ENCODE measurements around the gene LENG8. TPM values are rescaled to one million over a fixed set of nuclear protein-coding genes. Genes with fewer than 3 reads are reported as not detected.
A peak's percentile ranks its signal among the peaks of the same experiment; 100 is the strongest.
"Not testable (repeated sequence)": the region's sequence is repeated elsewhere in the genome, so short reads cannot be mapped to it uniquely, and the experiment has no call there.

The LENG8 gene
- total RNA-seq, 3 donors from 2014 or later (not counting 1 experiment from before 2014, with no cell fraction given) = 479 to 563 (median 507) TPM

DNA sequence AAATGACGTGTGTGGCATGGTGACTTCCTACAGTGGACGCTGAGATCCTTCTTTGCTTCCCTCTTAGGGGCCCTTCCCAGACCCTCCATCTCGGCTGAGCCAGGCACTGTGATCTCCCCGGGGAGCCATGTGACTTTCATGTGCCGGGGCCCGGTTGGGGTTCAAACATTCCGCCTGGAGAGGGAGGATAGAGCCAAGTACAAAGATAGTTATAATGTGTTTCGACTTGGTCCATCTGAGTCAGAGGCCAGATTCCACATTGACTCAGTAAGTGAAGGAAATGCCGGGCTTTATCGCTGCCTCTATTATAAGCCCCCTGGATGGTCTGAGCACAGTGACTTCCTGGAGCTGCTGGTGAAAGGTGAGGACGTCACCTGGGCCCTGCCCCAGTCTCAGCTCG, 58.8 kb downstream of the LENG8 start:
- Mint-ChIP-seq H3K27me3 (ENCODE audit: low read depth in 2 of 2) (peaks cover 0 to 5% of the 10 kb centered on the region in 2 donors), H3K9me3 (peaks cover 0 to 3% of the 10 kb centered on the region in 2 donors), H3K27ac (peak overlapping the region; percentile 87 to 91), H3K36me3 (peaks cover 6% of the 10 kb centered on the region), H3K4me3 (peak overlapping the region; percentile 90), H3K4me1 (peaks cover 46 to 54% of the 10 kb centered on the region in 2 donors)
- peak overlapping the region; percentile 77 for H3K27ac ChIP-seq (ENCODE audit: low read length)
- H3K4me1 ChIP-seq (ENCODE audit: control insufficient read depth, insufficient read depth, low read length) = peaks cover 52% of the 10 kb centered on the region
- no peaks in the 10 kb centered on the region for H3K9me3 ChIP-seq (ENCODE audit: control insufficient read depth, insufficient read depth, low read length)
- no peak for DNase-seq
- 81% methylated on average over 12 of the region's 12 CpGs for WGBS (ENCODE audit: insufficient coverage)
- no peak for ATAC-seq
- TF ChIP-seq, protein P1, sequence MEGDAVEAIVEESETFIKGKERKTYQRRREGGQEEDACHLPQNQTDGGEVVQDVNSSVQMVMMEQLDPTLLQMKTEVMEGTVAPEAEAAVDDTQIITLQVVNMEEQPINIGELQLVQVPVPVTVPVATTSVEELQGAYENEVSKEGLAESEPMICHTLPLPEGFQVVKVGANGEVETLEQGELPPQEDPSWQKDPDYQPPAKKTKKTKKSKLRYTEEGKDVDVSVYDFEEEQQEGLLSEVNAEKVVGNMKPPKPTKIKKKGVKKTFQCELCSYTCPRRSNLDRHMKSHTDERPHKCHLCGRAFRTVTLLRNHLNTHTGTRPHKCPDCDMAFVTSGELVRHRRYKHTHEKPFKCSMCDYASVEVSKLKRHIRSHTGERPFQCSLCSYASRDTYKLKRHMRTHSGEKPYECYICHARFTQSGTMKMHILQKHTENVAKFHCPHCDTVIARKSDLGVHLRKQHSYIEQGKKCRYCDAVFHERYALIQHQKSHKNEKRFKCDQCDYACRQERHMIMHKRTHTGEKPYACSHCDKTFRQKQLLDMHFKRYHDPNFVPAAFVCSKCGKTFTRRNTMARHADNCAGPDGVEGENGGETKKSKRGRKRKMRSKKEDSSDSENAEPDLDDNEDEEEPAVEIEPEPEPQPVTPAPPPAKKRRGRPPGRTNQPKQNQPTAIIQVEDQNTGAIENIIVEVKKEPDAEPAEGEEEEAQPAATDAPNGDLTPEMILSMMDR (IDR thresholded peaks at IDR 0.05) = no peak
- intact Hi-C loops (cut with micrococcal nuclease) = no loop called here
- no peaks in the 10 kb centered on the region for H3K27me3 ChIP-seq (ENCODE audit: control insufficient read depth, insufficient read depth, low read length)
- no peaks in the 10 kb centered on the region for H3K36me3 ChIP-seq (ENCODE audit: control insufficient read depth, insufficient read depth, low read length)
- no peak overlapping the region for H3K4me3 ChIP-seq (ENCODE audit: low read length)

DNA sequence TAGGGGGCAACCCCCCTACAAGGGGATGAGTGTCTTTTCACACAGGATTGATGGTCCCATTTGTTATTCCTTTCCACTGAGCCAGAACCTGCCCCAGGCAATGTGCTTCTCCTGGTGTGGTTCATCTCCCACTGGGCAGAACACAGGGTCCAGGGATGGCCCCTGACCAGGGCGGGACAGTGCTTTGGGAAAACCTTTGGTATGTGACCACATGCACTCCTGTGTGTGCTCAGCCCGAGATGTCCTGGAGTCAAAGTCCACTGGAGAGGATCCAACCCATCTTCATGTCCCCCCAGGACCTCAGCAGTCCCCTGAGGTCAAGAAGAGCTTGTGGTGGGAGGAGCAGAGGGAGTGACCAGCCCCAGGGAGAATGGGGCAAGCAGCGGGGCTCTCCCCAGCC, 59.5 kb downstream of the LENG8 start:
- DNase-seq; intact Hi-C loops (cut with micrococcal nuclease); H3K36me3 Mint-ChIP-seq; H3K27ac ChIP-seq (ENCODE audit: low read length); H3K4me3 Mint-ChIP-seq; H3K27me3 Mint-ChIP-seq (ENCODE audit: low read depth in 2 of 2); H3K36me3 ChIP-seq (ENCODE audit: control insufficient read depth, insufficient read depth, low read length); ATAC-seq; H3K27me3 ChIP-seq (ENCODE audit: control insufficient read depth, insufficient read depth, low read length); H3K9me3 Mint-ChIP-seq; H3K4me3 ChIP-seq (ENCODE audit: low read length); H3K9me3 ChIP-seq (ENCODE audit: control insufficient read depth, insufficient read depth, low read length): not testable (repeated sequence)
- WGBS (ENCODE audit: insufficient coverage) = 100% methylated on average over 1 of the region's 3 CpGs
- Mint-ChIP-seq H3K4me1 (peaks cover 42 to 48% of the 10 kb centered on the region in 2 donors), H3K27ac (peak overlapping the region in 1 of 2 donors; percentile 87)
- peaks cover 47% of the 10 kb centered on the region for H3K4me1 ChIP-seq (ENCODE audit: control insufficient read depth, insufficient read depth, low read length)

DNA sequence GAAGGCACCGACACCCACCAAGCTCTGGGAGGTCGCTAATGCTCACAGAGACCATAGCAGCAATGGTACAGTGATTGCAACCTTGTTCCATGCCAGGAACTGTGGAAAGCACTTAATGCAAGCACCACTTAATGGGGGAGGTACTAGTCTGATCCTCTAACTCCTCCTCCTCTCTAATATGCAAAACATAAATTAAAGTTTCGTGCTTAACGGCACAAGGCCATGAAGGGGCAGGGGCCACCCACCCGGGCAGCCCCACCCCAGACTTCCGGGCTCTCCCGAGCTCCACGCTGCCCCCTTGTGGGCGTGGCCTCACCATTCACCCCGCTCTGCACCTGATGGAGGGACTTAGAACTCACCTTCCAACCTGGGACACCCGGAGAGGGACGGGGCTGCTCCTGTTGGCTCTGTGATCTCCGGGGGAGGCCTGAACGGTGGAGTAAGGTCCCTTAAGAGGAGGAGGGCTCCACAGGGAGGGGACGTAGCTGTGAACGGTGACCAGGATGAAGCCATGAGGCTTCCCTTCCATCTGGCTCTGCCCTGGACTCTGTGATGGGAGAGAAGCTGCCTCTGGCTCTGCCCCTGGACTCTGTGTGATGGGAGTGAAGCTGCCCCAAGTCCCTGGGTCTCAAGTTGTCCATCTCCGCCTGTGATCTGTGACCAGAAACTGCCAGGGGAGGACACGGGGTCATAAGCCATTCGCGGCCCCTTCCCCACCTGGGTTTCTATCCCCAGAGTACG, 60.4 kb downstream of the LENG8 start:
- H3K36me3 ChIP-seq (ENCODE audit: control insufficient read depth, insufficient read depth, low read length); H3K9me3 Mint-ChIP-seq; H3K9me3 ChIP-seq (ENCODE audit: control insufficient read depth, insufficient read depth, low read length); H3K4me3 ChIP-seq (ENCODE audit: low read length); intact Hi-C loops (cut with micrococcal nuclease); H3K27me3 ChIP-seq (ENCODE audit: control insufficient read depth, insufficient read depth, low read length); H3K27ac Mint-ChIP-seq; H3K27ac ChIP-seq (ENCODE audit: low read length); H3K27me3 Mint-ChIP-seq (ENCODE audit: low read depth in 2 of 2); DNase-seq; H3K36me3 Mint-ChIP-seq: not testable (repeated sequence)
- Mint-ChIP-seq H3K4me3 (peak overlapping the region; percentile 65), H3K4me1 (peaks cover 42 to 45% of the 10 kb centered on the region in 2 donors)
- ATAC-seq = peak; percentile 40 to 58 (median 43)
- WGBS (ENCODE audit: insufficient coverage) = 36% methylated on average over 5 of the region's 21 CpGs
- peaks cover 46% of the 10 kb centered on the region for H3K4me1 ChIP-seq (ENCODE audit: control insufficient read depth, insufficient read depth, low read length)

Other genes starting within 250 kb of the LENG8 start
- 100 to 1,000 TPM; 617 to 958 (median 906) TPM for gene RPS9, start 248.3 kb upstream of the LENG8 start, total RNA-seq
- 10 to 100 TPM in 2 of 3 donors, 1 to 10 TPM in 1; 6.8 to 12.6 (median 12.6) TPM for gene LILRB3, start 226.2 kb upstream of the LENG8 start, total RNA-seq
- 1 to 10 TPM; 2.1 to 2.6 (median 2.1) TPM for gene LILRA6, start 206.4 kb upstream of the LENG8 start, total RNA-seq
- gene LILRB5, start 191.9 kb upstream of the LENG8 start, total RNA-seq = under 1 TPM in 2 of 3 donors, not detected in 1; 0.09 to 0.18 TPM
- 10 to 100 TPM in 2 of 3 donors, 1 to 10 TPM in 1; 4.6 to 41.4 (median 23.7) TPM for gene LILRB2, start 168.1 kb upstream of the LENG8 start, total RNA-seq
- gene LILRA5, start 136.0 kb upstream of the LENG8 start, total RNA-seq = 10 to 100 TPM in 2 of 3 donors, 1 to 10 TPM in 1; 3.4 to 22.3 (median 11.1) TPM
- 1 to 10 TPM in 2 of 3 donors, not detected in 1; 2.0 to 2.4 TPM for gene LILRA4, start 110.0 kb upstream of the LENG8 start, total RNA-seq
- gene LAIR1, start 84.3 kb upstream of the LENG8 start, total RNA-seq = 100 to 1,000 TPM; 117 to 163 (median 156) TPM
- gene TTYH1, start 33.7 kb upstream of the LENG8 start, total RNA-seq = under 1 TPM; 0.59 to 0.84 (median 0.65) TPM
- gene LENG9, start 14.6 kb downstream of the LENG8 start, total RNA-seq = 1 to 10 TPM; 3.2 to 5.6 (median 4.3) TPM
- gene CDC42EP5, start 24.1 kb downstream of the LENG8 start, total RNA-seq = not detected
- gene LAIR2, start 53.6 kb downstream of the LENG8 start, total RNA-seq = 10 to 100 TPM; 44.1 to 67.7 (median 53.3) TPM
- gene LILRA2, start 124.6 kb downstream of the LENG8 start, total RNA-seq = 1 to 10 TPM; 1.4 to 8.4 (median 5.6) TPM
- gene LILRA1, start 144.4 kb downstream of the LENG8 start, total RNA-seq = 10 to 100 TPM in 1 of 3 donors, 1 to 10 TPM in 2; 1.4 to 13.0 (median 6.1) TPM
- 10 to 100 TPM; 18.4 to 44.4 (median 38.5) TPM for gene LILRB1, start 181.3 kb downstream of the LENG8 start, total RNA-seq
- gene LILRB4, start 213.8 kb downstream of the LENG8 start, total RNA-seq = 1 to 10 TPM; 1.5 to 3.6 (median 2.5) TPM

All from natural killer cell (primary cell).